ENCODE measurements around the gene PNMT. TPM values are rescaled to one million over a fixed set of nuclear protein-coding genes. Genes with fewer than 3 reads are reported as not detected.

PNMT gene
- total RNA-seq, 2 donors from 2014 or later: 0.64 TPM; not detected in 1

DNA sequence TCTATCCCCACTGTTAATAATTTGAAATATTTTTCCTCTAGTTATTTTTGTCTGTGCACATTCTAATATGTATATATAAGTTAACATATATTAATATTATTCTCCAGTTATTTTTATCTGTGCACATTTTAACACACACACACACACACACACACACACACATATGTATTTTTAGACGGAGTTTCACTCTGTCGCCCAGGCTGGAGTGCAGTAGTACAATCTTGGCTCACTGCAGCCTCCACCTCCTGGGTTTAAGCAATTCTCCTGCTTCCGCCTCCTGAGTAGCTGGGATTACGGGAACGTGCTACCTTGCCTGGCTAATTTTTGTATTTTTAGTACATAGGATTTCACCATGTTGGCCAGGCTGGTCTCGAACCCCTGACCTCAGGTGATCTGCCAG, 49.4 kb downstream of the PNMT start:
- ATAC-seq (no peak), DNase-seq (ENCODE audit: low spot score in 2 of 2) (no peak)
- Mint-ChIP-seq H3K27ac (no peak overlapping the region), H3K9me3 (no peaks in the 10 kb centered on the region), H3K36me3 (no peaks in the 10 kb centered on the region)

DNA sequence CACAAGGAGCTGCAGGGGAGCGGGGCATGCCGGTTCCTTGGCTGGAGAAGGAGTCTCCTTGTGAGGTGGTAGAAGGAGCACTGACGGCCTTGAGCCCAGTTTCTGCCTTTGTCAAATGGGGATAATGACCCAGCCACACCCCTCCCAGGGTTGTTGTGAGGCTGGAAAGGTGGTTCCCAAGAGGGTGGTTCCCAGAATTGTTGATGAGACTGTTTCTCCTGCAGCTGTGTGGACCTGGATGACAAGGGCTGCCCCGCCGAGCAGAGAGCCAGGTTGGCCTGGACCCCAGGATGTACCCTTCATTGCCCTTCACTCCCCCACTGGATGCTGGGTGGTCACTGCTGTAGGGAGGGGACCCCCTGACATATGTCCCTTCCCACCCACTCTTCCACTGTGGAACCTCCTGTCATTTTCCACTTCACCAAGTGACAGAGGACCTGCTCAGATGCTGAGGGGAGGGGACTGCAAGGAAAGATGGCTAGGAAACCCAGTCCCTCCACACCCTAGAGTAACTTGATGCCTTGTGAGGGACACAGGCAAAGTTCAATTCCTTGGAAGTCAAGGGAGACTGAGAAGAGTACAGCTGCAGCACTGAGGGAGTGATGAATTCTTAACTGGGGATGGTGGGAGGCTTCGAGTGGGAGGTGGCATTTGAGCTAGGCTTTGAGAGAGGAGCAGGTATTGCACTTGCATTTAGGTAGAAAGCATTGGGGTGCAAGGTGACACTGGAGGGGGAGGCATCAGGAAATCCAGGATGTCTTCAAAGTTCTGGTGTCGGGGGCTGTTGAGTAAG, 51.5 kb downstream of the PNMT start:
- Mint-ChIP-seq H3K9me3 (no peaks in the 10 kb centered on the region), H3K36me3 (no peaks in the 10 kb centered on the region), H3K27ac (no peak overlapping the region)
- DNase-seq (ENCODE audit: low spot score in 2 of 2) (no peak), ATAC-seq (no peak)

Other genes with a start within 250 kb of the PNMT start
- 10 to 100 TPM; 63.8 to 65.4 TPM for gene MED1, start 217.2 kb upstream of the PNMT start, total RNA-seq
- 10 to 100 TPM; 68.0 to 80.9 TPM for gene CDK12, start 207.0 kb upstream of the PNMT start, total RNA-seq
- not detected for gene NEUROD2, start 60.5 kb upstream of the PNMT start, total RNA-seq
- gene PPP1R1B, start 41.5 kb upstream of the PNMT start, total RNA-seq: under 1 TPM in 1 of 2 donors, not detected in 1; 0.16 TPM
- gene STARD3, start 31.3 kb upstream of the PNMT start, total RNA-seq: 10 to 100 TPM; 62.7 to 80.6 TPM
- gene TCAP, start 3.1 kb upstream of the PNMT start, total RNA-seq: 1 to 10 TPM; 2.3 to 3.0 TPM
- 10 to 100 TPM in 1 of 2 donors, 1 to 10 TPM in 1; 7.9 to 16.0 TPM for gene PGAP3, start 19.6 kb downstream of the PNMT start, total RNA-seq
- 1 to 10 TPM; 3.2 to 7.8 TPM for gene ERBB2, start 31.6 kb downstream of the PNMT start, total RNA-seq
- 10 to 100 TPM; 32.2 to 41.1 TPM for gene MIEN1, start 62.1 kb downstream of the PNMT start, total RNA-seq
- gene GRB7, start 69.5 kb downstream of the PNMT start, total RNA-seq: 1 to 10 TPM; 3.1 to 3.9 TPM
- gene IKZF3, start 195.9 kb downstream of the PNMT start, total RNA-seq: 10 to 100 TPM; 37.6 to 60.8 TPM
- gene ZPBP2, start 199.7 kb downstream of the PNMT start, total RNA-seq: not detected

Data from activated naive CD4-positive, alpha-beta T cell treated with anti-CD3 and anti-CD28 coated beads, Interleukin-2, amount 50 U/mL, for 72 hours (primary cell).